Adrenal gland (tissue), 12 donors: ENCODE measurements around the gene CDIPT. TPM values are rescaled to one million over a fixed set of nuclear protein-coding genes. Genes with fewer than 3 reads are reported as not detected.

Experiments used
- DNase-seq, 7 donors: peaks; one replicate each; pipeline ENCODE4 v3.0.0-alpha.2; 2019 to 2020
- H3K27ac ChIP-seq, 5 donors: fragments of 200-600 bp; sonication (generic) in 4 of 5; 1 replicate in 3 of 5; 2 replicates in 2 of 5; pipeline versions ENCODE4 v1.5.1 to v1.8.0; 2016 to 2020; ENCODE audit warnings: mild to moderate bottlenecking in 1 of 5
- H3K27me3 ChIP-seq: fragments of 200-600 bp; 2 replicates; pipeline ENCODE4 v1.8.0; 2021
- H3K36me3 ChIP-seq, 2 donors: fragments of 200-600 bp; replicated peaks in 1 of 2; 1 replicate in 1 of 2; 2 replicates in 1 of 2; pipeline versions ENCODE4 v1.5.1 to v1.8.0; 2018 to 2022
- H3K4me1 ChIP-seq, 2 donors: fragments of 200-600 bp; replicated peaks in 1 of 2; 1 replicate in 1 of 2; 2 replicates in 1 of 2; pipeline versions ENCODE4 v1.5.1 to v1.8.0; 2018 to 2021
- H3K4me3 ChIP-seq, 4 donors: fragments of 200-600 bp; sonication (generic) in 3 of 4; one replicate each; pipeline ENCODE4 v1.5.1; 2016 to 2018
- H3K9me3 ChIP-seq, 3 donors: fragments of 200-600 bp; sonication (generic) in 1 of 3; replicated peaks in 1 of 3; 1 replicate in 2 of 3; 2 replicates in 1 of 3; pipeline versions ENCODE4 v1.5.1 to v1.8.0; 2016 to 2021
- CTCF ChIP-seq, 6 experiments: fragments of 450-650 bp in 4 of 6; fragments of 200-600 bp in 2 of 6; sonication (generic) in 1 of 6; IDR thresholded peaks; 1 replicate in 5 of 6; 2 replicates in 1 of 6; pipeline versions ENCODE4 v1.5.1 to v1.8.0; 2016 to 2021; ENCODE audit warnings: antibody characterized with exemption in 6 of 6, mild to moderate bottlenecking in 2 of 6, moderate library complexity in 1 of 6
- POLR2A ChIP-seq, 2 donors: fragments of 450-650 bp; IDR thresholded peaks; one replicate each; pipeline ENCODE4 v1.6.1; 2017; ENCODE audit warnings: antibody characterized with exemption in 2 of 2, mild to moderate bottlenecking in 2 of 2, moderate library complexity in 1 of 2
- WGBS, 4 donors: extraction: QIAGEN DNeasy Blood & Tissue Kit in 2 of 4; methylation state at CpG; one replicate each; pipeline versions ENCODE4 v1.1.5 to v1.1.7; 2013 to 2017; 5-methylcytosine and 5-hydroxymethylcytosine counted together
- intact Hi-C, 2 donors: fragments of 100-400 bp; cut with DNase I; formaldehyde crosslinking; loops; one replicate each; pipeline versions ENCODE4 v1.14.1 to v1.15.0; 2022 to 2023
- polyA plus RNA-seq, 3 donors: library from polyadenylated mRNA; stranded (reverse); fragments of 200-250 nt in 2 of 3; fragments of 350-450 nt in 1 of 3; fragmentation: Illumina TruSeq in 1 of 3; extraction: RNeasy Lipid Tissue Mini Kit (QIAGEN cat#74804) in 1 of 3; gene quantifications; one replicate each; pipeline ENCODE4 v1.2.3, GENCODE V29; 2013 to 2014
- total RNA-seq, 9 donors: library from RNA; depleted of rRNA in 4 of 9; stranded (reverse); fragments of >200 nt in 4 of 9; fragments of 120-200 nt in 1 of 9; fragmentation: NEBNext Ultra II Directional in 1 of 9; extraction: Animal tissue kit (Norgen Biotek cat#: 25700) in 1 of 9; gene quantifications; one replicate each; pipeline versions ENCODE4 v1.1.0 to v1.2.4, GENCODE V29; 2013 to 2023
- donor health status: healthy with polysubstance abuse.
- donor health status: Bipolar disorder and iron deficiency.
- donor health status: DM: yes; HTN: yes; CAD: no.
- donor health status: DM: no; HTN: no; CAD: no.
- donor health status: DM: no; HTN: no; CAD: no.
- donor health status: DM: yes; HTN: yes; CAD: no.

Gene CDIPT
- total and polyA plus RNA-seq, 12 donors: 44.9 to 203 (median 127) TPM

- H3K9me3 ChIP-seq: no peaks in the 10 kb centered on the region
- TF ChIP-seq POLR2A (IDR thresholded peaks at IDR 0.05) (no peak), CTCF (IDR thresholded peaks at IDR 0.05) (no peak)
Observed at GRCh38 chr16:29901607-29901945, 38.5 kb upstream of the CDIPT start.

DNA sequence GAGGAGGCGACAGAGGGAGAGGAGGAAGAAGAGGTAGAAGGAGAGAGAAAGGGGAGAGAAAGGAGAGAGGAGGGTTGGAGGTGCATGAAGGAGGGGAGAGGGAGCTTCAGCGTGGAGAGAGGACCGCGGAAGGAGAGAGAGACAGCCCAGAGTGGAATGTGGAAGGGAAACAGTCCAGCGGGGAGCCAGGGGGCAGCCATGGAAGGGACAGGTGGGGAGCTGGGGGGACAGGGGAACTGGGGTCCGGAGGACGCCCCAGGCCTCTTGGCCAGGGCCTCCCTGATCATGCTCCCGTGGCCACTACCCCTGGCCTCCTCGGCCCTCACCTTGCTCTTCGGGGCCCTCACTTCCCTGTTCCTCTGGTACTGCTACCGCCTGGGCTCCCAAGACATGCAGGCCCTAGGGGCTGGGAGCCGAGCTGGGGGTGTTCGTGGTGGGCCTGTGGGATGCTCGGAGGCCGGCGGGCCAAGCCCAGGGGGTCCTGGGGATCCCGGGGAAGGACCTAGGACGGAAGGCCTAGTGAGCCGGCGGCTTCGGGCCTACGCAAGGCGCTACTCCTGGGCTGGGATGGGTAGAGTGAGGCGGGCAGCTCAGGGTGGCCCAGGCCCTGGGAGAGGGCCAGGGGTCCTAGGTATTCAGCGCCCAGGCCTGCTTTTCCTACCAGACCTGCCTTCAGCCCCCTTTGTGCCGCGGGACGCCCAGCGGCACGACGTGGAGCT, 38.0 kb upstream of the CDIPT start:
- intact Hi-C loops: no loop called here
- 32 to 65% (median 58%) methylated on average over 13 to 31 of the region's 31 CpGs for WGBS, 4 donors
- Histone ChIP-seq H3K36me3 (no peaks in the 10 kb centered on the region), H3K27me3 (no peaks in the 10 kb centered on the region), H3K4me1 (peaks cover 10 to 14% of the 10 kb centered on the region in 2 donors), H3K4me3 (peak overlapping the region in 1 of 4 donors; percentile 79), H3K9me3 (no peaks in the 10 kb centered on the region), H3K27ac (peak overlapping the region in 1 of 5 donors; percentile 78)
- DNase-seq: no peak
- TF ChIP-seq CTCF (IDR thresholded peaks at IDR 0.05): no peak
- TF ChIP-seq POLR2A (IDR thresholded peaks at IDR 0.05): no peak

More at GRCh38 chr16:29901607-29901945, 38.5 kb upstream of the CDIPT start:
- Histone ChIP-seq H3K27me3 (no peaks in the 10 kb centered on the region), H3K4me1 (peaks cover 10 to 14% of the 10 kb centered on the region in 2 donors), H3K27ac (no peak overlapping the region), H3K36me3 (no peaks in the 10 kb centered on the region), H3K4me3 (no peak overlapping the region)
- intact Hi-C loops: no loop called here
- 70 to 90% (median 88%) methylated on average over 6 to 19 of the region's 19 CpGs for WGBS, 4 donors
- no peak for DNase-seq

DNA sequence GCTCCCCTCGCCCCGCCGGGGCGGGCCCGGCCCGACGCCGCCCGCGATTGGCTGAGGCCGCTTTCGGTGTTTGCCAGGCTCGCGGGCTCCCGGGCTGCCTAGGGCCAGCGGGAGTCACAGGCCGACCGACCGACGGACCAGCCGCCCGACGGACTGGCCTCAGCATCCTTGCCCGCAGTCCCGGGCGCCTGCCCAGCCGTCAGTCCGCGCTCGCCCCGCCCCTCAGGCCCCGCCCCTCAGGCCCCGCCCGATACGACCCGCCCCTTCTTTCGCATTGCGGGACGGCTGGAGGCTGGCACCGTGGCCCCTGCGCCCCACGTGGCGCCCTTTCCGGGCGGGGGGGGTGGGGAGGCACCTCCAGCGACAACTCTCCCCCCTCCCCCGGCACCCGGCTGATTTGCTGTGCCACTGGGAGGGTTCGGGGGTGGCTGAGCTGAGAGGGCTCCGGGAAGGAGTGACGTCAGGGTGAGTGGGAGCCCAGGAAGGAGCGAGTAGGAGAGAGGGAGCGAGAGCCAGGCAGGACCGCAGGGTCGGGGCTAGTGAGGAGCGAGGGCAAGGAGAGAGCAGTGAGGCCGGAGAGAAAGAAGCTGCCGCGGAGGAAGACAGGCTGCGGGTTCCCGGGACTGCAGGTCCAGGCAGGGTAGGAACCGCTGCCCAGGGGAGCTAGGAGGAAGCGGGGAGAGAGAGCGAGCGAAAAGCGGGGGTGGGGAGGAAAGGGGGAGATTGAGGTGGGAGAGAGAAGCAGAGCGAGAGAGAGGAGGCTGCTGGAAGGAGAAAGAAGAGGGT, 37.3 kb upstream of the CDIPT start, which contains the start of gene ASPHD1:
ASPHD1 (plus strand) TSS at position 387 of the 786 bp plus-strand sequence. CDS start 484 bp downstream, outside the sequence.
- Histone ChIP-seq H3K27ac (peak within 1 kb of the TSS in 4 of 5 donors; percentile 21 to 78 (median 56)), H3K4me3 (peak within 1 kb of the TSS in 2 of 4 donors; percentile 67 to 79), H3K4me1 (peaks cover 10 to 14% of the 10 kb centered on the region in 2 donors), H3K27me3 (no peaks in the 10 kb centered on the region), H3K9me3 (no peaks in the 10 kb centered on the region), H3K36me3 (no peaks in the 10 kb centered on the region)
- intact Hi-C loops: no loop called here
- TF ChIP-seq POLR2A (IDR thresholded peaks at IDR 0.05): no peak
- TF ChIP-seq CTCF (IDR thresholded peaks at IDR 0.05): no peak
- WGBS, 4 donors: 0 to 1% (median 1%) methylated on average over 18 to 67 of the region's 67 CpGs
- DNase-seq: peak; percentile 75 to 89 (median 84)

- no peaks in the 10 kb centered on the region for H3K27me3 ChIP-seq
- H3K9me3 ChIP-seq: no peaks in the 10 kb centered on the region
- H3K36me3 ChIP-seq: no peaks in the 10 kb centered on the region
- 0 to 1% (median 0%) methylated on average over 16 to 29 of the region's 29 CpGs for WGBS, 4 donors
- peaks cover 10 to 14% of the 10 kb centered on the region in 2 donors for H3K4me1 ChIP-seq
- peak within 1 kb of the TSS in 4 of 5 donors; percentile 21 to 78 (median 56) for H3K27ac ChIP-seq
- intact Hi-C loops: no loop called here
- DNase-seq: peak; percentile 79 to 94 (median 89)
- peak in 1 of 2 donors; percentile 57 for TF ChIP-seq POLR2A (IDR thresholded peaks at IDR 0.05)
- peak in 5 of 6 experiments; percentile 22 to 57 (median 31) for TF ChIP-seq CTCF (IDR thresholded peaks at IDR 0.05)
- peak within 1 kb of the TSS in 2 of 4 donors; percentile 67 to 79 for H3K4me3 ChIP-seq
Observed at GRCh38 chr16:29899516-29900101, 36.6 kb upstream of the CDIPT start, which contains the start of gene SEZ6L2. Gene SEZ6L2, minus strand, starts transcription at chr16:29899550. Its CDS starts 531 bp downstream, at chr16:29899019.
